ENCODE measurements around the gene ZDHHC14.

- TF ChIP-seq CTCF (IDR thresholded peaks at IDR 0.05) (no peak), POLR2A (IDR thresholded peaks at IDR 0.05) (no peak)
These were observed 303.8 kb downstream of the ZDHHC14 start for GRCh38 chr6:157684620-157685299.
